Adipose tissue (tissue), 3 donors: ENCODE data around the gene PBX3. TPM values are rescaled to one million over a fixed set of nuclear protein-coding genes. Genes with fewer than 3 reads are reported as not detected.

Experiments used
- H3K27ac ChIP-seq: one replicate; pipeline ENCODE4 v1.5.1; 2013; ENCODE audit warnings: low read depth, low read length
- WGBS, 3 donors: extraction: QIAGEN DNeasy Blood & Tissue Kit; methylation state at CpG; one replicate each; pipeline ENCODE4 v1.1.7; 2013; 5-methylcytosine and 5-hydroxymethylcytosine counted together
- polyA plus RNA-seq, 3 donors: library from polyadenylated mRNA; stranded (reverse); fragments of 200-250 nt; gene quantifications; one replicate each; pipeline ENCODE4 v1.2.3, GENCODE V29; 2013
- donor health status: healthy with polysubstance abuse.
- donor health status: Bipolar disorder and iron deficiency.
- donor health status: healthy.

PBX3 gene
- polyA plus RNA-seq, 3 donors: 9.2 to 16.5 (median 13.2) TPM

DNA sequence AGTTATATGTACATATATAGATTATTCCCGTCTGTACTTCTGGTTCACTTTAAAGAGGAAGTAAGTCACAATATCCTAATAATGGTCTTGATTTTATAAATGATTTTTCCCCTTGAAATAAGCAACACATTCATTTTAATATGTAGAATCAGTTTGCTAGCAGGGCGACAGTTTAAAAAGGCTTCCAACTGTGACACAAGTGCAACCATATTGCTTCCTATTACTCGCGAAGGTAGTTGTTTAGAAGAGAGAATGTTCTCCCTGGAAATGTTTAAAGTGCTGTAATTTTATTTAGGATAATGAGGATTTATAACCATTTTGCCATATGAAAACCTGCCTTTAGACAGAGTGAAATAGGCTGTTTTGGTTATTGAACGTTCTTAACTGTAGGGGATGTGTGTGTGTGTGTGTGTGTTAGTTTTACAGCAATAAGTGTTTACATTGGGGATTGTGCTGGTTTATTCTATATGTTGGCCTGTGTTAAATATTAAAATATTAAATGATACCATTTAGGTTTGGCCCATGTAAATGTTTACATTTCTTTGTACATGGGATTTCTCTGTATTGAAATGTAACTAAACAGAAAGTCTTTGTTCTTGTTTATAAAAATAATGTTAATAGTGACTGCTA is 138.3 kb downstream of the PBX3 start:
- WGBS, 3 donors: 79 to 89% (median 81%) methylated on average over 5 of the region's 5 CpGs
- no peak overlapping the region for H3K27ac ChIP-seq

DNA sequence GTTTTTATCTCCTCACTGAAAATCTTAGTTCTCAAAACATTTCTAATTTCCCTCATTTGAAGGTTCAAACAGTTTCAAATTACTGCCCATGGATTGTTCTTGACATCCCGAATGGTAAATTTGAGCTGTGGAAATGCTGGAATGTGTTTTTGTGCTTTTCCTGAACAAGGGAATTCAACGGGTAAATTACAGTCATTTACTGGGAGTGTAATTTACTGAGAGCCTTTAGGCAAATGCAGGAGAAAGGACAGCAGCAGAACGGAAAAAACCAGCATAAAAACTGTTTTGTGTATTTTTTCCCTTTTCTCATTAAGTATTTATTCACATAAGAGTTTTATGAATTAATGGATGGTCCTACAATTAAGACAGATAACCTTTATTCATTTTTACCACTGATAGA is 139.2 kb downstream of the PBX3 start:
- WGBS, 3 donors: 57 to 74% (median 70%) methylated on average over 3 of the region's 3 CpGs
- H3K27ac ChIP-seq: no peak overlapping the region

- no peak overlapping the region for H3K27ac ChIP-seq
- 53 to 93% (median 88%) methylated on average over 2 of the region's 2 CpGs for WGBS, 3 donors
These were observed 140.0 kb downstream of the PBX3 start for GRCh38 chr9:125887172-125887571.

DNA sequence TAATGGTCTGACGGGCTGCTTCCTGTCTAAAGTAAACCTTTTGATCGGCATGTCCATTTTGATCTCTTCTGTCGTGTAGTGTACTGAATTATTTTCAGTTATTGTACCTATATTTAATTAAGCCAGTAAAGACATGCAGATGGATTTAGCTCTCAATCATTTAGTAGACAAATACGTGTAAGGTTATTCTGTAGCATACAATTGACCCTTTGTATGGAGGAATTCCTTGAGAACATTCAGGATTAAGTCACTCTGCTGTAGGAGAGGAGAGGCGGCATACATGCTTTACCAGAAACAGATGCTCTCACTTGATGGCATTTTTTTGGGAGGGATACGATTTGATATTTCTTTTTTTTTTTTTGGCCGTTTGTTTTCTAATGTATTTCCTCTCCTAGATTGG is 141.0 kb downstream of the PBX3 start:
- 76 to 84% (median 80%) methylated on average over 7 of the region's 7 CpGs for WGBS, 3 donors
- no peak overlapping the region for H3K27ac ChIP-seq

DNA sequence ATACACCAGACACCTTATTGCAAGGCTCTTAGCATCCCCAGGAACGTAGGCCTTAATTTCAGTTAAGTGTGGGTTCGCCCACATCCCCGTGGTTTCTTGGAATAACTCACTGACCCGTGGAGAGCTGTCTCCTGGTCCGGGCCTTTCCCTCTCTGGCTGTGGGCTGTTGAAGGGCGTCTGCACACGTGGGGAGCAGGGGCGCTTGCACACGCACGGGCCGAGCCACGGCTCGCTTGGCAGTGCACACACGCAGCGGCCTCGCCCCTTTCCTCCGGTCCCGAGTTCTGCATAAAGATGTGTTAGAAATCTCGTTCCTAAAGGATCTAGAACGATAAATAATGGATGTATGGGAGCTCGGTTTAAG is 141.9 kb downstream of the PBX3 start:
- 11 to 45% (median 13%) methylated on average over 21 of the region's 21 CpGs for whole genome bisulfite sequencing, 3 donors
- no peak overlapping the region for H3K27ac ChIP-seq

- no peak overlapping the region for H3K27ac ChIP-seq
- 1 to 4% (median 3%) methylated on average over 24 to 71 of the region's 71 CpGs for WGBS, 3 donors
These were observed 142.6 kb downstream of the PBX3 start for GRCh38 chr9:125889476-125890419.

DNA sequence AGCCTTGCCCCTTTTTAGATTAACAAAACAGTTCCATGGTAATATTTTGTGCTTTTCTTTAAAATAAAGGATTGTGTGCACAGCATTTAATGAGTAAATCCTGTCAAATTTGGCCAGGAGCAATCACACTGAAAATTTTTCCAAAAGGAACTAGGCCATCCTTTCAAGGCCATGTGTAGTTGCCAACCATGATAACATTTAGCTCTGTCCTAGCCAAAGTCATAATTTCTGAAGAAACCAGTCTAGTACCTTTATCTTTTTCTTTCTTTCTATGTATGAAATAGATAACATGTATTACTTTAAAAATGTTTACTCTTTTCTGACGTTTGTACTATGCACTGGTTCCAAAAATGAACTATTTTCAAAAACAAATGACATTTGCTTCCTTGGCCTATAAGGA is 143.7 kb downstream of the PBX3 start:
- no peak overlapping the region for H3K27ac ChIP-seq
- 18 to 68% (median 63%) methylated on average over 1 of the region's 1 CpG for WGBS, 3 donors

- 73 to 87% (median 85%) methylated on average over 2 of the region's 2 CpGs for WGBS, 3 donors
- H3K27ac ChIP-seq: no peak overlapping the region
These were observed 146.1 kb downstream of the PBX3 start for GRCh38 chr9:125893277-125893676.

DNA sequence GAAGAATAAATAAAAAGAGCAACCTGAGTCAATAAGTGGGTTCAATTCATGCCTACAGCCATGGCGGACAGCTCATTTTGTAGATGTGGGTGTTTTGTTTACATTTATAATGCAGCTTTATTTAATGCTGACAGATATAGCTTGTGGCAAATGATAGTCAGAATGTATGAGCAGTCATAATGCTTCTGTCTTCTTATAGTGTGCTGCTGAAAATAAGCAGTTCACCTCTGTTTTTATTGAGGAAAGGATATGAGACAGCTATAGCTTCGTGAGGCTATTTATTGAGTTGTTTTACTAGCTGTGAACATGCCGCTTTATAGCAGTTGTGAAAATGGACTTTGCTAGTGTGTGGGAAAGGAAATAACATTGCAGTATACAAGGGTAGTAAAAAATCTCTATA is 147.4 kb downstream of the PBX3 start:
- H3K27ac ChIP-seq: no peak overlapping the region
- 92 to 97% (median 93%) methylated on average over 3 of the region's 3 CpGs for WGBS, 3 donors

- WGBS, 3 donors: 95 to 97% (median 95%) methylated on average over 2 of the region's 2 CpGs
- no peak overlapping the region for H3K27ac ChIP-seq
These were observed 149.2 kb downstream of the PBX3 start for GRCh38 chr9:125896404-125896803.

DNA sequence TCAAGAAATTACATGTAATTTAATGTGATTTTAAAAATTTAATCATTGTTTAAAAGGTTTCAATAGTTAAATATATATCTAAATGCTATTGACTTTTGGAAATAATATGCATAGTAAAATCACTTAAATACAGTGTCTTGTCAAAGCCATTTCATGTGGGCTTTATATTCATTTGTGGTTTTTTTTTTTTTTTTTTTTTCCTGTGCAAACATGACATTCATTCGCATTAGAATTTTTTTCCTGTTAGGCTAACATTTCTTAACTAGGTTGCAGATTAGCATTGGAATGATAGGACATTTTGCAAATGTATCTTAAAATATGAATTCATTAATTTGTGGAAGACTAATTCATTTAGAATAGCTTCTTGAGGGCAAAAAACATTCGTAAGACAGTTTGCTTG is 149.8 kb downstream of the PBX3 start:
- 85 to 95% (median 92%) methylated on average over 2 of the region's 2 CpGs for WGBS, 3 donors
- H3K27ac ChIP-seq: no peak overlapping the region

DNA sequence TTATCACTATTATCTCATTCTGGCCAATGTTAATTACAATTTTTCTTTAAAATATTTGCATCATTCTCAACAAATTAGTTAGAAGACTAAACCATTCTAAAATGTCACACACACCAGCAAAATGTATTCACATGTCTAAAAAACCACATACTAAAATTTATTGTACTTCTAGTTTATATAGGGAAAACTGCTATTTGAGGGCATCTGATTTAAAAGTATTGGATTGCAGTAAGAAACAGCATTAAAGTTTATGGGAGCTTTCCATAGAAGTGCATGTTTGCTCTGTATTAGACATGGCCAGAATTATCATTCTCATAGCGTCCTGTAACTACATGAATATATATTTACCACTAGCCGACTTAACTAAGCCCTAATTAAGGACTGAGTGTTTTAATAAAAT is 150.3 kb downstream of the PBX3 start:
- WGBS, 3 donors: 96 to 98% (median 97%) methylated on average over 2 of the region's 2 CpGs
- no peak overlapping the region for H3K27ac ChIP-seq

- WGBS, 3 donors: 70 to 72% (median 70%) methylated on average over 3 of the region's 3 CpGs
- no peak overlapping the region for H3K27ac ChIP-seq
These were observed 155.0 kb downstream of the PBX3 start for GRCh38 chr9:125902214-125902613.

GRCh38 chr9:125902831-125903512 is 155.8 kb downstream of the PBX3 start:
- no peak overlapping the region for H3K27ac ChIP-seq
- WGBS, 3 donors: 58 to 87% (median 72%) methylated on average over 2 of the region's 2 CpGs

DNA sequence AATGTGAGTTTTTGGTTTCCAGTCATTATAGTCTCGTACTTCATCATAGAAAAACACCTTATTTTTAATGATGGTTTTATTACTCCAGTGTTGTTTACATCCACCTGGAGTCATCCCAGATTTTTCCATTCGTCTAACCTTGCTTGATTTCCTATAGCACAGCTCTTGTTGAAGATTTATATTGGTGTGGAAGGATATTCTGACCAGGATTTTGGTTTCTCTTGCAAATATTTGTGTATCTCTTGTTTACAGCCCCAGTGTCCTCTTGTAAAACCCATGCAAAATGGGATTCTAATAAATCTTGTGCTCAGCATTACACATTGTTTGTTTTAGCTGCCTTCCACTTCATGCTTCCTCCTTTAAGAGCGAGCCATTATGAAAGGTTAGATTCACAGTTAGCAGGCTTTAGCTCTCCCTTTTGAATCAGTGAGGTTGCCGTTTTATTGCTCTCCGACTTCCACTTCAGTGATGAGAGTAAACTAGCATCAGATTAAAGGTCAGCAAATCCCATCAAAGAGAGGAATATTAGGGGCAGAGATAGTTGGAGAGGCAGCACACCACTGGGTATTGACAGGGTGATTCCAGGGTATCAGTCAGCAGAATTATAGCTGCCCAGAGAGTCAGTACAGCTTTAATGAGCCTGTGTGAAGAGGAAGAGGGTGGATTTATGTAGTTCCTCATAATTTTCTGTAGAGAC is 157.1 kb downstream of the PBX3 start:
- WGBS, 3 donors: 64 to 69% (median 67%) methylated on average over 5 of the region's 5 CpGs
- no peak overlapping the region for H3K27ac ChIP-seq

- WGBS, 3 donors: 55 to 67% (median 63%) methylated on average over 1 of the region's 1 CpG
- H3K27ac ChIP-seq: no peak overlapping the region
These were observed 159.0 kb downstream of the PBX3 start for GRCh38 chr9:125906144-125906543.

- 86 to 91% (median 90%) methylated on average over 1 of the region's 1 CpG for WGBS, 3 donors
- no peak overlapping the region for H3K27ac ChIP-seq
These were observed 159.7 kb downstream of the PBX3 start for GRCh38 chr9:125906893-125907292.

- no peak overlapping the region for H3K27ac ChIP-seq
- WGBS, 3 donors: 81 to 93% (median 90%) methylated on average over 4 of the region's 4 CpGs
These were observed 161.0 kb downstream of the PBX3 start for GRCh38 chr9:125908136-125908535.

- 91 to 95% (median 94%) methylated on average over 2 of the region's 2 CpGs for WGBS, 3 donors
These were observed 161.8 kb downstream of the PBX3 start for GRCh38 chr9:125908966-125909365.

More at GRCh38 chr9:125908966-125909365, 161.8 kb downstream of the PBX3 start:
- H3K27ac ChIP-seq: no peak overlapping the region
